HEK293 (cell line): ENCODE results near the gene IFT27.

Experiments
- CTCF ChIA-PET: fragments of 350-600 bp; formaldehyde crosslinking; extraction: SDS; loops from one replicate; lab custom pipeline; 2021; ENCODE audit warnings: antibody characterized with exemption; lab: Yijun Ruan, JAX
- POLR2A ChIA-PET: fragments of 300-600 bp; formaldehyde crosslinking; extraction: SDS; loops from one replicate; lab custom pipeline; 2020; ENCODE audit warnings: antibody characterized with exemption, inconsistent platforms; lab: Yijun Ruan, JAX
- H3K27ac ChIP-seq: fragments of 200-500 bp; sonication (Bioruptor generic); 2 replicates; pipeline ENCODE4 v1.5.1; 2014; ENCODE audit warnings: low read depth, low read length, control low read depth, inconsistent platforms; ENCODE audit errors: extremely low read depth
- H3K36me3 ChIP-seq, 2 experiments: fragments of 200-500 bp in 1 of 2; sonication (Bioruptor generic) in 1 of 2; 1 replicate in 1 of 2; 2 replicates in 1 of 2; pipeline ENCODE4 v1.5.1; 2014 to 2017; ENCODE audit warnings: inconsistent platforms in 2 of 2, low read length in 2 of 2; ENCODE audit not compliant: control insufficient read depth in 2 of 2, insufficient read depth in 1 of 2
- H3K4me1 ChIP-seq: fragments of 200-500 bp; sonication (Bioruptor generic); 2 replicates; pipeline ENCODE4 v1.5.1; 2014; ENCODE audit warnings: mild to moderate bottlenecking, low read length, inconsistent platforms; ENCODE audit not compliant: control insufficient read depth, insufficient read depth
- H3K4me3 ChIP-seq: 2 replicates; pipeline ENCODE4 v1.5.1; 2011; ENCODE audit warnings: low read depth, mild to moderate bottlenecking, control low read depth, low read length, moderate library complexity
- H3K9me3 ChIP-seq: fragments of 200-500 bp; sonication (Bioruptor generic); 2 replicates; pipeline ENCODE4 v1.5.1; 2014; ENCODE audit warnings: low read depth, low read length, inconsistent platforms; ENCODE audit not compliant: control insufficient read depth, insufficient read depth
- GLI4 ChIP-seq: fragments of 450-650 bp; formaldehyde crosslinking; IDR thresholded peaks from 2 replicates; pipeline ENCODE4 v1.5.1; 2016; ENCODE audit warnings: missing biosample characterization, missing genetic modification characterization
- GLIS1 ChIP-seq: fragments of 450-650 bp; formaldehyde crosslinking; IDR thresholded peaks from 2 replicates; pipeline ENCODE4 v1.5.1; 2016; ENCODE audit warnings: missing biosample characterization, missing genetic modification characterization
- IKZF3 ChIP-seq: fragments of 450-650 bp; IDR thresholded peaks from 2 replicates; pipeline ENCODE4 v1.5.0; 2018; ENCODE audit warnings: missing biosample characterization, mild to moderate bottlenecking, missing genetic modification characterization, moderate library complexity
- KLF16 ChIP-seq: fragments of 450-650 bp; formaldehyde crosslinking; IDR thresholded peaks from 2 replicates; pipeline ENCODE4 v1.5.1; 2017; ENCODE audit warnings: missing biosample characterization, missing genetic modification characterization
- MZF1 ChIP-seq: fragments of 450-650 bp; formaldehyde crosslinking; IDR thresholded peaks from 2 replicates; pipeline ENCODE4 v1.5.1; 2017; ENCODE audit warnings: missing biosample characterization, missing genetic modification characterization, borderline replicate concordance
- OSR2 ChIP-seq: fragments of 450-650 bp; formaldehyde crosslinking; IDR thresholded peaks from 2 replicates; pipeline ENCODE4 v1.5.1; 2016; ENCODE audit warnings: missing biosample characterization, missing genetic modification characterization
- PRDM1 ChIP-seq: fragments of 450-650 bp; formaldehyde crosslinking; IDR thresholded peaks from 2 replicates; pipeline ENCODE4; 2016; ENCODE audit warnings: missing biosample characterization, missing genetic modification characterization
- SCRT2 ChIP-seq: fragments of 450-650 bp; formaldehyde crosslinking; IDR thresholded peaks from 2 replicates; pipeline ENCODE4 v1.5.1; 2016; ENCODE audit warnings: missing biosample characterization, missing genetic modification characterization
- SP7 ChIP-seq: fragments of 450-650 bp; formaldehyde crosslinking; IDR thresholded peaks from 2 replicates; pipeline ENCODE4 v1.5.1; 2016; ENCODE audit warnings: missing biosample characterization, missing genetic modification characterization
- TCF7L2 ChIP-seq: IDR thresholded peaks from 2 replicates; pipeline ENCODE4 v1.6.1; 2011; ENCODE audit warnings: low read depth, mild to moderate bottlenecking, inconsistent platforms, low read length, moderate library complexity, borderline replicate concordance
- ZBTB11 ChIP-seq: fragments of 450-650 bp; formaldehyde crosslinking; conservative IDR thresholded peaks from 2 replicates; pipeline ENCODE4 v1.5.1; 2016; ENCODE audit warnings: low read depth, missing biosample characterization, missing genetic modification characterization
- ZFP3 ChIP-seq: fragments of 450-650 bp; formaldehyde crosslinking; IDR thresholded peaks from 2 replicates; pipeline ENCODE4 v1.5.1; 2016; ENCODE audit warnings: low read depth, missing biosample characterization, missing genetic modification characterization
- ZIC2 ChIP-seq: fragments of 450-650 bp; formaldehyde crosslinking; IDR thresholded peaks from 2 replicates; pipeline ENCODE4 v1.5.1; 2016; ENCODE audit warnings: missing biosample characterization, missing genetic modification characterization
- ZNF292 ChIP-seq: fragments of 450-650 bp; formaldehyde crosslinking; IDR thresholded peaks from 2 replicates; pipeline ENCODE4 v1.5.1; 2016; ENCODE audit warnings: low read depth, missing biosample characterization, missing genetic modification characterization, borderline replicate concordance
- ZNF473 ChIP-seq: fragments of 450-650 bp; formaldehyde crosslinking; IDR thresholded peaks from 2 replicates; pipeline ENCODE4 v1.5.1; 2017; ENCODE audit warnings: missing biosample characterization, missing genetic modification characterization
- ZNF544 ChIP-seq: fragments of 450-650 bp; formaldehyde crosslinking; IDR thresholded peaks from 2 replicates; pipeline ENCODE4 v1.5.0; 2017; ENCODE audit warnings: missing biosample characterization, missing genetic modification characterization
- ZNF548 ChIP-seq: fragments of 450-650 bp; formaldehyde crosslinking; IDR thresholded peaks from 2 replicates; pipeline ENCODE4 v1.5.1; 2016; ENCODE audit warnings: missing biosample characterization, missing genetic modification characterization
- ZNF701 ChIP-seq: fragments of 450-650 bp; formaldehyde crosslinking; IDR thresholded peaks from 2 replicates; pipeline ENCODE4 v1.5.1; 2016; ENCODE audit warnings: missing biosample characterization, missing genetic modification characterization
- TF ChIP-seq, protein P1 (sequence below): fragments of 450-650 bp; formaldehyde crosslinking; IDR thresholded peaks from 2 replicates; pipeline ENCODE4 v1.5.1; 2016; ENCODE audit warnings: missing biosample characterization, missing genetic modification characterization
- TF ChIP-seq, protein P2 (sequence below): fragments of 450-650 bp; formaldehyde crosslinking; IDR thresholded peaks from 2 replicates; pipeline ENCODE4 v1.5.1; 2016; ENCODE audit warnings: missing biosample characterization, missing genetic modification characterization

The IFT27 gene

GRCh38 chr22:36763576-36763975 is 12.3 kb downstream of the IFT27 start (continued):
- TF ChIP-seq, protein P1, sequence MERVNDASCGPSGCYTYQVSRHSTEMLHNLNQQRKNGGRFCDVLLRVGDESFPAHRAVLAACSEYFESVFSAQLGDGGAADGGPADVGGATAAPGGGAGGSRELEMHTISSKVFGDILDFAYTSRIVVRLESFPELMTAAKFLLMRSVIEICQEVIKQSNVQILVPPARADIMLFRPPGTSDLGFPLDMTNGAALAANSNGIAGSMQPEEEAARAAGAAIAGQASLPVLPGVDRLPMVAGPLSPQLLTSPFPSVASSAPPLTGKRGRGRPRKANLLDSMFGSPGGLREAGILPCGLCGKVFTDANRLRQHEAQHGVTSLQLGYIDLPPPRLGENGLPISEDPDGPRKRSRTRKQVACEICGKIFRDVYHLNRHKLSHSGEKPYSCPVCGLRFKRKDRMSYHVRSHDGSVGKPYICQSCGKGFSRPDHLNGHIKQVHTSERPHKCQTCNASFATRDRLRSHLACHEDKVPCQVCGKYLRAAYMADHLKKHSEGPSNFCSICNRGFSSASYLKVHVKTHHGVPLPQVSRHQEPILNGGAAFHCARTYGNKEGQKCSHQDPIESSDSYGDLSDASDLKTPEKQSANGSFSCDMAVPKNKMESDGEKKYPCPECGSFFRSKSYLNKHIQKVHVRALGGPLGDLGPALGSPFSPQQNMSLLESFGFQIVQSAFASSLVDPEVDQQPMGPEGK (tag by site-specific recombination): no peak
- TF ChIP-seq TCF7L2 (no peak), ZNF701 (tag by site-specific recombination) (no peak)

GRCh38 chr22:36762687-36763260 is 13.1 kb downstream of the IFT27 start:
- H3K4me3 ChIP-seq: no peak overlapping the region
- ChIA-PET CTCF (interaction anchor here (0.6 to 2.1 kb wide), 2 partner anchors 94 to 430 kb away, joined by 3 to 11 read pairs; no protein-coding TSS in a partner anchor), POLR2A (interaction anchor here (1.5 kb wide), 1 partner anchor 13 kb away, joined by 3 read pairs; the partner anchor contains the start of gene IFT27)
- H3K9me3 ChIP-seq: no peaks in the 10 kb centered on the region
- no peak overlapping the region for H3K27ac ChIP-seq
- peaks cover 3 to 79% of the 10 kb centered on the region in 2 experiments; a peak in 1 of 3 replicates for H3K36me3 ChIP-seq
- H3K4me1 ChIP-seq: no peaks in the 10 kb centered on the region
- TF ChIP-seq GLI4 (tag by site-specific recombination) (no peak), SCRT2 (tag by site-specific recombination) (no peak), ZBTB11 (no peak), ZNF473 (tag by site-specific recombination) (no peak), PRDM1 (tag by site-specific recombination) (no peak), OSR2 (no peak), MZF1 (tag by site-specific recombination) (no peak), ZFP3 (tag by site-specific recombination) (no peak), KLF16 (tag by site-specific recombination) (no peak)

DNA sequence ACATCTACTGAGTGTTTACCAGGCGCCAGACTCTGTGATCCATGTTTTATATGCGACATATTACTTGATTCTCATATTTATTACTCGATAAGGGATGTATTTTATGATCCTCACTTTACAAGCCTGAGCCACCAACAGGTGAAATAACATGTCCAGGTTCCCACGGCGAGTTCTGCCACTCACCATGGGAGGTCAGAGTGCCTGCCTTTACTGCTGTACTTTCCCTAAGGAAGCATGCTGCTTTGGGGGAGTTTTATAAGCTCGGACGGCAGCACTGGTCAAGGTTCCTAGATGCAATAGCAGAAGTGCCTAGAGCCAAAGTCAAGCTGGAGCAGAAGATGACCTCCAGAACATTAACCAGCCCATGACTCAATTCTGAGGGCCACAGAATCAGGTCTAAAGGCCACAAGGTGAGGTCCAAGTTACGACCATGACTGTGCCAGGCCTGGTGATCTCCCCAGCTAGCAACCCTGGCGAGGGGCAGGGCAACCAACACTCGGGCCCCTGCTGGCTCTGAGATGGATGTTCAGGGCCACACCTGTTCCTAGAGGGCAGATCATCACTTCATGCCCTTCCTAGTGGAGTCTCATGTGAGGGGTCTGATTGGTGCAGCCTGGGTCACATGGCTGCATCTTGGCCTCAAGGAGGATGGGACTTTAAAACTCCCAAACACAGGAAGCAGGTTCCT is 14.2 kb downstream of the IFT27 start:
- Histone ChIP-seq H3K4me1 (no peaks in the 10 kb centered on the region), H3K9me3 (no peaks in the 10 kb centered on the region), H3K36me3 (peaks cover under 1 to 69% of the 10 kb centered on the region in 2 experiments; a peak in 1 of 3 replicates), H3K4me3 (no peak overlapping the region), H3K27ac (no peak overlapping the region)
- CTCF ChIA-PET: interaction anchor here (0.5 to 2.1 kb wide), 5 partner anchors 9 to 284 kb away, joined by 3 to 11 read pairs (median 3); no protein-coding TSS in a partner anchor
- POLR2A ChIA-PET: no interaction called here
- TF ChIP-seq SP7 (no peak), ZNF292 (tag by site-specific recombination) (no peak), IKZF3 (tag by site-specific recombination) (no peak), ZNF548 (tag by site-specific recombination) (no peak), ZIC2 (no peak), ZNF544 (no peak), ZNF701 (tag by site-specific recombination) (no peak), GLIS1 (tag by site-specific recombination) (no peak)
- TF ChIP-seq, protein P2, sequence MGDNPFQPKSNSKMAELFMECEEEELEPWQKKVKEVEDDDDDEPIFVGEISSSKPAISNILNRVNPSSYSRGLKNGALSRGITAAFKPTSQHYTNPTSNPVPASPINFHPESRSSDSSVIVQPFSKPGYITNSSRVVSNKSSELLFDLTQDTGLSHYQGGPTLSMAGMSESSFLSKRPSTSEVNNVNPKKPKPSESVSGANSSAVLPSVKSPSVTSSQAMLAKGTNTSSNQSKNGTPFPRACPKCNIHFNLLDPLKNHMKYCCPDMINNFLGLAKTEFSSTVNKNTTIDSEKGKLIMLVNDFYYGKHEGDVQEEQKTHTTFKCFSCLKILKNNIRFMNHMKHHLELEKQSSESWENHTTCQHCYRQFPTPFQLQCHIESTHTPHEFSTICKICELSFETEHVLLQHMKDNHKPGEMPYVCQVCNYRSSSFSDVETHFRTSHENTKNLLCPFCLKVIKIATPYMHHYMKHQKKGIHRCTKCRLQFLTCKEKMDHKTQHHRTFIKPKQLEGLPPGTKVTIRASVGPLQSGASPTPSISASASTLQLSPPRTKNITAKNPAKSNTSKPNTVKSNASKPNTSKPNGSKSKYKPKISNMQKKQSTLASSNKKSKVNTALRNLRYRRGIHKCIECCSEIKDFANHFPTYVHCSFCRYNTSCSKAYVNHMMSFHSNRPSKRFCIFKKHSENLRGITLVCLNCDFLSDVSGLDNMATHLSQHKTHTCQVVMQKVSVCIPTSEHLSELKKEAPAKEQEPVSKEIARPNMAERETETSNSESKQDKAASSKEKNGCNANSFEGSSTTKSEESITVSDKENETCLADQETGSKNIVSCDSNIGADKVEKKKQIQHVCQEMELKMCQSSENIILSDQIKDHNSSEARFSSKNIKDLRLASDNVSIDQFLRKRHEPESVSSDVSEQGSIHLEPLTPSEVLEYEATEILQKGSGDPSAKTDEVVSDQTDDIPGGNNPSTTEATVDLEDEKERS: no peak
